Measurements from ENCODE around the gene RBM20.

DNA sequence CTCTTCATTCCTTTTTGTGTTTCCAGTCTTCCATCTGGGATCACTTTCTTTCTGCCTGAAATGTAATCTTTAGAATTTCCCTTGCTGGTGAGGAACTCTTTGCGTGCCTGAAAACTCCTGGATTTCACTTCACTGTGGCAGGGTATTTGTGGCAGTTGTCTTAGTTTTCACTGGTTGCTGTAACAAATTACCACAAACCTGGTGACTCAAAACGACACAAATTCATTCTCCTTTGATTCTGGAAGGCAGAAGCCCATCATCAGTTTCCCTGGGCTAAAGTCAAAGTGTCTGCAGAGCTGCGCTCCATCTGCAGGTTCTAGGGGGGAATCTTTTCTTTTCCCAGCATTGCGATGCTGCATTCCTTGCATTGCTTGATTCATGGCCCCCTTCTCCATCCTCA lies 109.3 kb downstream of the RBM20 start:
- TF ChIP-seq, protein P1, sequence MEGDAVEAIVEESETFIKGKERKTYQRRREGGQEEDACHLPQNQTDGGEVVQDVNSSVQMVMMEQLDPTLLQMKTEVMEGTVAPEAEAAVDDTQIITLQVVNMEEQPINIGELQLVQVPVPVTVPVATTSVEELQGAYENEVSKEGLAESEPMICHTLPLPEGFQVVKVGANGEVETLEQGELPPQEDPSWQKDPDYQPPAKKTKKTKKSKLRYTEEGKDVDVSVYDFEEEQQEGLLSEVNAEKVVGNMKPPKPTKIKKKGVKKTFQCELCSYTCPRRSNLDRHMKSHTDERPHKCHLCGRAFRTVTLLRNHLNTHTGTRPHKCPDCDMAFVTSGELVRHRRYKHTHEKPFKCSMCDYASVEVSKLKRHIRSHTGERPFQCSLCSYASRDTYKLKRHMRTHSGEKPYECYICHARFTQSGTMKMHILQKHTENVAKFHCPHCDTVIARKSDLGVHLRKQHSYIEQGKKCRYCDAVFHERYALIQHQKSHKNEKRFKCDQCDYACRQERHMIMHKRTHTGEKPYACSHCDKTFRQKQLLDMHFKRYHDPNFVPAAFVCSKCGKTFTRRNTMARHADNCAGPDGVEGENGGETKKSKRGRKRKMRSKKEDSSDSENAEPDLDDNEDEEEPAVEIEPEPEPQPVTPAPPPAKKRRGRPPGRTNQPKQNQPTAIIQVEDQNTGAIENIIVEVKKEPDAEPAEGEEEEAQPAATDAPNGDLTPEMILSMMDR (optimal IDR thresholded peaks at IDR 0.05 in 1 of 3, IDR thresholded peaks at IDR 0.05 in 1 of 3, conservative IDR thresholded peaks at IDR 0.05 in 1 of 3; ENCODE audit: extremely low read depth in 1 of 3, insufficient read depth in 2 of 3, low read length in 3 of 3), result no peak
- TF ChIP-seq EZH2 (IDR thresholded peaks at IDR 0.05; ENCODE audit: low read length), result no peak

Measured in keratinocyte (primary cell).